HepG2 (cell line): ENCODE data around the gene DMAC2L. TPM values are rescaled to one million over a fixed set of nuclear protein-coding genes. Genes with fewer than 3 reads are reported as not detected.
A peak's percentile ranks its signal among the peaks of the same experiment; 100 is the strongest.

Source experiments
- ATF7 ChIP-seq, 2 experiments: fragments of 450-650 bp in 1 of 2; sonication (generic) in 1 of 2; formaldehyde crosslinking in 1 of 2; IDR thresholded peaks; 2 replicates each; pipeline versions ENCODE4 v1.4.0 to v1.6.1; 2016 to 2020; ENCODE audit warnings: antibody characterized with exemption in 1 of 2, mild to moderate bottlenecking in 1 of 2, missing genetic modification reagents in 1 of 2
- ATF7-NPFF ChIP-seq: sonication (generic); formaldehyde crosslinking; IDR thresholded peaks from 2 replicates; pipeline ENCODE4 v1.8.1; 2023; ENCODE audit warnings: mild to moderate bottlenecking, low read depth, missing genetic modification reagents, moderate library complexity
- CBX5 ChIP-seq: sonication (generic); formaldehyde crosslinking; IDR thresholded peaks from 2 replicates; pipeline ENCODE4 v1.4.0; 2020; ENCODE audit warnings: missing genetic modification reagents, borderline replicate concordance
- GATAD2A ChIP-seq: IDR thresholded peaks from 2 replicates; pipeline ENCODE4 v1.6.1; 2016
- GMEB1 ChIP-seq: sonication (generic); formaldehyde crosslinking; IDR thresholded peaks from 2 replicates; pipeline ENCODE4 v1.5.1; 2020; ENCODE audit warnings: missing genetic modification reagents, mild to moderate bottlenecking, borderline replicate concordance
- KAT8 ChIP-seq: IDR thresholded peaks from 2 replicates; pipeline ENCODE4 v1.6.1; 2016; ENCODE audit warnings: missing genetic modification reagents, missing compliant biosample characterization
- RARA ChIP-seq: IDR thresholded peaks from 2 replicates; pipeline ENCODE4 v1.6.1; 2016; ENCODE audit warnings: missing genetic modification reagents, missing compliant biosample characterization
- SALL2 ChIP-seq: sonication (generic); formaldehyde crosslinking; IDR thresholded peaks from 2 replicates; pipeline ENCODE4 v1.8.1; 2023; ENCODE audit warnings: mild to moderate bottlenecking, missing genetic modification reagents, inconsistent platforms
- TBL1XR1 ChIP-seq: fragments of 150-350 bp; IDR thresholded peaks from 2 replicates; pipeline ENCODE4 v1.6.1; 2014; ENCODE audit warnings: borderline replicate concordance, low read length; ENCODE audit not compliant: partially characterized antibody
- TFE3 ChIP-seq: IDR thresholded peaks from 2 replicates; pipeline ENCODE4 v1.6.1; 2016
- YEATS2 ChIP-seq: sonication (generic); formaldehyde crosslinking; IDR thresholded peaks from 2 replicates; pipeline ENCODE4 v1.4.0; 2020; ENCODE audit warnings: missing genetic modification reagents, borderline replicate concordance
- YEATS4 ChIP-seq: sonication (generic); formaldehyde crosslinking; IDR thresholded peaks from 2 replicates; pipeline ENCODE4 v1.4.0; 2020; ENCODE audit warnings: missing genetic modification reagents, borderline replicate concordance
- ZMYM4 ChIP-seq: sonication (generic); formaldehyde crosslinking; IDR thresholded peaks from 2 replicates; pipeline ENCODE4 v1.8.1; 2023; ENCODE audit warnings: mild to moderate bottlenecking, missing genetic modification reagents
- ZNF318 ChIP-seq: sonication (generic); formaldehyde crosslinking; IDR thresholded peaks from 2 replicates; pipeline ENCODE4 v1.4.0; 2020; ENCODE audit warnings: mild to moderate bottlenecking, missing genetic modification reagents
- ZNF883 ChIP-seq: sonication (generic); formaldehyde crosslinking; IDR thresholded peaks from 2 replicates; pipeline ENCODE4 v1.5.1; 2020; ENCODE audit warnings: mild to moderate bottlenecking, missing genetic modification reagents; ENCODE audit errors: not compliant biosample characterization
- polyA plus RNA-seq, 8 experiments: library from polyadenylated mRNA; depleted of rRNA in 3 of 8; stranded (reverse) in 7 of 8; unstranded in 1 of 8; fragments of >200 nt; fragmentation: Illumina TruSeq in 4 of 8; extraction: Trizol in 4 of 8; gene quantifications; 2 replicates each; pipeline versions ENCODE4 v1.2.1 to v1.2.3, GENCODE V29; 2011 to 2016; ENCODE audit warnings: low read depth in 4 of 8, missing spikeins in 1 of 8, mixed read lengths in 1 of 8; ENCODE audit not compliant: insufficient read depth in 1 of 8
- total RNA-seq, 5 experiments: library from RNA; depleted of rRNA; stranded (reverse); fragments of >200 nt; fragmentation: Illumina TruSeq; extraction: Trizol; gene quantifications; 2 replicates each; pipeline ENCODE4 v1.2.3, GENCODE V29; 2016; ENCODE audit warnings: low read depth in 1 of 5

The DMAC2L gene
- total and polyA plus RNA-seq, 2 of the 13 experiments (the other 11 are each of a cell fraction or from before 2014, with no cell fraction given) = 19.4 to 23.2 TPM

GRCh38 chr14:50303744-50304471 lies 8.2 kb upstream of the DMAC2L start (continued):
- TF ChIP-seq ATF7 (IDR thresholded peaks at IDR 0.05) (peak; percentile 34), ATF7 (CRISPR knock-in tag; IDR thresholded peaks at IDR 0.05) (no peak), CBX5 (CRISPR knock-in tag) (peak; percentile 93), YEATS4 (peak; percentile 25; the same call in 1 of the 2 replicates), SALL2 (CRISPR knock-in tag) (0 out of 2 replicates have a peak, but pooled peaks have one; percentile 37), KAT8 (CRISPR knock-in tag) (0 out of 2 replicates have a peak, but pooled peaks have one; percentile 54), TFE3 (CRISPR knock-in tag) (peak; percentile 66), RARA (CRISPR knock-in tag) (peak; percentile 56), ATF7-NPFF (0 out of 2 replicates have a peak, but pooled peaks have one; percentile 15), YEATS2 (CRISPR knock-in tag) (peak; percentile 31; the same call in 1 of the 2 replicates), ZNF883 (CRISPR knock-in tag) (no peak), ZNF318 (CRISPR knock-in tag) (no peak), GATAD2A (CRISPR knock-in tag) (peak; percentile 93), TBL1XR1 (peak; percentile 72), ZMYM4 (CRISPR knock-in tag) (peak; percentile 86), GMEB1 (0 out of 2 replicates have a peak, but pooled peaks have one; percentile 28)
